GM12878 (cell line): ENCODE data around the gene CLEC7A.

ENCODE experiments used
- TF ChIP-seq, protein P1 (sequence below): fragments of 450-650 bp; IDR thresholded peaks from 2 replicates; pipeline ENCODE4 v1.6.1; 2014; ENCODE audit warnings: mild to moderate bottlenecking
- TF ChIP-seq, protein P2 (sequence below): fragments of 450-650 bp; IDR thresholded peaks from 2 replicates; pipeline ENCODE4 v1.6.1; 2017; ENCODE audit warnings: mild to moderate bottlenecking
- TF ChIP-seq, protein P3 (sequence below), 3 experiments: IDR thresholded peaks in 2 of 3; conservative IDR thresholded peaks in 1 of 3; 2 replicates each; pipeline ENCODE4 v1.5.1; 2011; ENCODE audit warnings: low read depth in 3 of 3, low read length in 3 of 3, mild to moderate bottlenecking in 3 of 3, control low read depth in 2 of 3, moderate library complexity in 2 of 3, inconsistent platforms in 1 of 3, mixed read lengths in 1 of 3; ENCODE audit not compliant: control insufficient read depth in 2 of 3, insufficient read depth in 1 of 3; ENCODE audit errors: extremely low read depth in 1 of 3

DNA sequence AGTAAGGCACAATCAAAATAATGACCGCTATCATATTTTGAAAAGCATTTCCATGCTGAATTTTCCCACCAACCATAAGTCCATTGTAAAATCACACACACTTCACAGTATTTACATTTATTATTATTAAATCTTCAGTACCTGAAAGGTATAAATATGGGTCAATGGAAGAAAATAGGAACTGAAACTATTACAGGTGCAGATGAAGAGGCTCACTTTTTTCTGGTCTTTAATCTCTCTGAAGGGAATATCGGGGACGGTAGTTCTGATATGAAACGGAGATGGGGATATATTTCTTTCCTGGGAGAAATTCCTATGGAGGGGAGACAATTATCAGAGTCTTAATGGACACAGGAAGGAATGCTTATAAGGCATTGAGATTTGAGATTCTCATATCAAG, 59.6 kb downstream of the CLEC7A start:
- TF ChIP-seq, protein P1, sequence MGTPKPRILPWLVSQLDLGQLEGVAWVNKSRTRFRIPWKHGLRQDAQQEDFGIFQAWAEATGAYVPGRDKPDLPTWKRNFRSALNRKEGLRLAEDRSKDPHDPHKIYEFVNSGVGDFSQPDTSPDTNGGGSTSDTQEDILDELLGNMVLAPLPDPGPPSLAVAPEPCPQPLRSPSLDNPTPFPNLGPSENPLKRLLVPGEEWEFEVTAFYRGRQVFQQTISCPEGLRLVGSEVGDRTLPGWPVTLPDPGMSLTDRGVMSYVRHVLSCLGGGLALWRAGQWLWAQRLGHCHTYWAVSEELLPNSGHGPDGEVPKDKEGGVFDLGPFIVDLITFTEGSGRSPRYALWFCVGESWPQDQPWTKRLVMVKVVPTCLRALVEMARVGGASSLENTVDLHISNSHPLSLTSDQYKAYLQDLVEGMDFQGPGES, result no peak
- TF ChIP-seq, protein P2, sequence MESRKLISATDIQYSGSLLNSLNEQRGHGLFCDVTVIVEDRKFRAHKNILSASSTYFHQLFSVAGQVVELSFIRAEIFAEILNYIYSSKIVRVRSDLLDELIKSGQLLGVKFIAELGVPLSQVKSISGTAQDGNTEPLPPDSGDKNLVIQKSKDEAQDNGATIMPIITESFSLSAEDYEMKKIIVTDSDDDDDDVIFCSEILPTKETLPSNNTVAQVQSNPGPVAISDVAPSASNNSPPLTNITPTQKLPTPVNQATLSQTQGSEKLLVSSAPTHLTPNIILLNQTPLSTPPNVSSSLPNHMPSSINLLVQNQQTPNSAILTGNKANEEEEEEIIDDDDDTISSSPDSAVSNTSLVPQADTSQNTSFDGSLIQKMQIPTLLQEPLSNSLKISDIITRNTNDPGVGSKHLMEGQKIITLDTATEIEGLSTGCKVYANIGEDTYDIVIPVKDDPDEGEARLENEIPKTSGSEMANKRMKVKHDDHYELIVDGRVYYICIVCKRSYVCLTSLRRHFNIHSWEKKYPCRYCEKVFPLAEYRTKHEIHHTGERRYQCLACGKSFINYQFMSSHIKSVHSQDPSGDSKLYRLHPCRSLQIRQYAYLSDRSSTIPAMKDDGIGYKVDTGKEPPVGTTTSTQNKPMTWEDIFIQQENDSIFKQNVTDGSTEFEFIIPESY, result no peak
- TF ChIP-seq, protein P3, sequence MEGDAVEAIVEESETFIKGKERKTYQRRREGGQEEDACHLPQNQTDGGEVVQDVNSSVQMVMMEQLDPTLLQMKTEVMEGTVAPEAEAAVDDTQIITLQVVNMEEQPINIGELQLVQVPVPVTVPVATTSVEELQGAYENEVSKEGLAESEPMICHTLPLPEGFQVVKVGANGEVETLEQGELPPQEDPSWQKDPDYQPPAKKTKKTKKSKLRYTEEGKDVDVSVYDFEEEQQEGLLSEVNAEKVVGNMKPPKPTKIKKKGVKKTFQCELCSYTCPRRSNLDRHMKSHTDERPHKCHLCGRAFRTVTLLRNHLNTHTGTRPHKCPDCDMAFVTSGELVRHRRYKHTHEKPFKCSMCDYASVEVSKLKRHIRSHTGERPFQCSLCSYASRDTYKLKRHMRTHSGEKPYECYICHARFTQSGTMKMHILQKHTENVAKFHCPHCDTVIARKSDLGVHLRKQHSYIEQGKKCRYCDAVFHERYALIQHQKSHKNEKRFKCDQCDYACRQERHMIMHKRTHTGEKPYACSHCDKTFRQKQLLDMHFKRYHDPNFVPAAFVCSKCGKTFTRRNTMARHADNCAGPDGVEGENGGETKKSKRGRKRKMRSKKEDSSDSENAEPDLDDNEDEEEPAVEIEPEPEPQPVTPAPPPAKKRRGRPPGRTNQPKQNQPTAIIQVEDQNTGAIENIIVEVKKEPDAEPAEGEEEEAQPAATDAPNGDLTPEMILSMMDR (IDR thresholded peaks at IDR 0.05 in 2 of 3, conservative IDR thresholded peaks at IDR 0.05 in 1 of 3; ENCODE audit: control insufficient read depth in 2 of 3, extremely low read depth in 1 of 3, insufficient read depth in 1 of 3, low read depth in 3 of 3, low read length in 3 of 3), result no peak
